ENCODE results near the gene CSRNP3.

GRCh38 chr2:165528691-165529090, 59.2 kb downstream of the CSRNP3 start:
- TF ChIP-seq CTCF (IDR thresholded peaks at IDR 0.05 in 8 of 11, conservative IDR thresholded peaks at IDR 0.05 in 3 of 11) (no peak), POLR2AphosphoS5 (IDR thresholded peaks at IDR 0.05) (no peak), POLR2A (IDR thresholded peaks at IDR 0.05) (no peak)

All from spleen (tissue), 7 donors.